PC-9 (cell line): Measurements from ENCODE around the gene CDC27.

Source experiments
- CTCF ChIP-seq: fragments of 200-600 bp; sonication (generic); conservative IDR thresholded peaks from 2 replicates; pipeline ENCODE4 v1.6.1; 2017; ENCODE audit warnings: mixed run types, antibody characterized with exemption, mild to moderate bottlenecking, moderate library complexity
- EZH2 ChIP-seq: fragments of 200-600 bp; sonication (generic); IDR thresholded peaks from 2 replicates; pipeline ENCODE4 v1.8.0; 2017; ENCODE audit warnings: antibody characterized with exemption, low read depth

DNA sequence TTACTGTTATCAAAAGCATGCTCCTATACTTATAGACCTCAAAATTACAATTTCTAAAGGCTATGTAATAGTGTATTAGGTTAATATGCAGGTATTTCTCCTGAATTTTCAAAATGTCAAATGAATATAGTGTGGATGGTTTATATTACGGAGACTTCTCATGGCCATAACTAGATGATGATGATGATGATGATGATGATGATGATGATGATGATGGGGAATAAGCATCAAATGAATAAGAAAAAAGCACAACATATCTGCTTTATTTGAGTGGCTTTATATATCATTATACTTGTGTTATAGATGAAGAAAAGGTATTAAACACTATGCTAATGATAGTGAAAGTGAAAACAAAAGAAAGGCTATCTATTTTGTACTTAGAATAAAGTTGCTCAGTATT lies 53.9 kb downstream of the CDC27 start:
- TF ChIP-seq CTCF: no peak
- no peak for TF ChIP-seq EZH2
